SW 1271 (cell line): Measurements from ENCODE around the gene FAM47E.

Experiments
- DNase-seq, 2 experiments: peaks; one replicate each; lab custom pipeline; 2025; lab: John Stamatoyannopoulos, UW

The FAM47E gene

DNA sequence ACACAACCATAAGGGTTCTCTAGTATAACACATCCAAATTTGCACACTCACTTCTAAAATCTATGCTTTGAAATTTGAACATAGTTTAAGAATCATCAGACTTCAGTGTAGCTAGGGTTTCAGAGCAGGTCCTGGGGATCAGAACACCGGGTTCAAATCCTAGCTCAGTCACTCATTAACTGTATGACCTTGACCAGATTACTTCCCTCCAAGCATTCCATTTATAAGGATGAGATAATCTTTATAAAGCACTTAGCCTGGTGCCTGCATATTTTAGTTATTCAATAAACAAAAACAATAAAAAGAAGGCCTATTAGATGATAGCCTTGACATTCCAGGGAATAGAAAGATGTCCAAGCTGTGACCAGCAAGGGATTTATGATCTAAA is 50.2 kb downstream of the FAM47E start:
- DNase-seq: no peak

DNA sequence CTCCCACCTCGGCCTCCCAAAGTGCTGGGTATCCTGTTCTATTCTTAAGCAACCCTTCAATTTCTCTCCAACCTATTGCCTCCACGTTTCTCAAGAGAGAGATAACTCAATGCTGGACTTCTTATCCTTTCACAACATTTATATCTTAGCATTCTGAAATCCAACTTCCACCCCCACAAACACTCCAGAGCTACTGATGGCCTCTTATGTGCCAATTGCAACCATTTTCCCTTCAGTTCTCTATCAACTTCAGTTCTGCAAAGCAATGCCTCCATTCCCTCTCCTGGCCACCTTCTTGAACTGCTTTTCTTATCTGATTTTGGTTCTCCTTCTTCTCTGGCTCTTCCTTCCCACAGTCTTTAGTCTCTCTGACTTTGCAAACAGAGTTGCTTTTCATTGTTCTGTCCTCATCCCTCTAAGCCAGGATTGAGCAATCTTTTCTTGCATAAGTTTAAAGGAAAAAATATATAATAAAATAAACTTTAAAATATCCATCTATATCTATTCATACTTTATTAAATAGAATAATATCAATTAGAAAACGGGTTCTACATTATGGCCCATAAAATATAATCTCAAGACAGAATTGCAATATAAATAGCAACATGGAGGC is 51.4 kb downstream of the FAM47E start:
- peak in 1 of 2 experiments; percentile 1 for DNase-seq

DNA sequence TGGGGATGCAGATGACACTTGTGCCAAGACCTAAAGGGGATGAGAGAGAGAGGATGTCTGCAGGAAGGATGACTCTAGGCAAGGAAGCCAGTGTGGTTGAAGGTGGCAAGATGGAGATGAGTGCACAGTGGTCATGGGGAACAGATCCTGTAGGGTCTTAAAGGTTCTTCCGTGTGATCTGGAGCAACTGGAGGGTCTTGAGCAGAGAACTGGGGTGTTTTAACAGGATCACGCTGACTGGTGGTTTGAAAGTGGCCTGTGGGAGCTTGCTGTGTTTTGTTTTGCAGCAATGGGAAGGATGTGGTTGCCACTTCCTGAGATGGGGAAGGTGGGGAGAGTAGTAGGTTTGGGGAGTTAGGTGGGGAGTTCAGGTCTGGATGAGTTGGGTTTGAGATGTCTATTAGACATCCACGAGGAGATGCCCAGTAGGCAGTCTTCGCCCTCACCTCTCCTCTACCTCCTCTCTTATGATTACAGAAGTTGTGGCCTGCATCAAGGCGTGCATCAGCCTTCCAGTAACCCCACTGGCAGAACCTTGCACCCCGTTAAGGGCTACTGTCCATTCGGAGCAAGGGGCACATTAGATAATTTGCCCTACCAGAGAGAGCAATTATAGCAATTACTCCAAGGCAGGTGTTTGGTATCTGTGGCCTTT is 53.6 kb downstream of the FAM47E start:
- no peak for DNase-seq

DNA sequence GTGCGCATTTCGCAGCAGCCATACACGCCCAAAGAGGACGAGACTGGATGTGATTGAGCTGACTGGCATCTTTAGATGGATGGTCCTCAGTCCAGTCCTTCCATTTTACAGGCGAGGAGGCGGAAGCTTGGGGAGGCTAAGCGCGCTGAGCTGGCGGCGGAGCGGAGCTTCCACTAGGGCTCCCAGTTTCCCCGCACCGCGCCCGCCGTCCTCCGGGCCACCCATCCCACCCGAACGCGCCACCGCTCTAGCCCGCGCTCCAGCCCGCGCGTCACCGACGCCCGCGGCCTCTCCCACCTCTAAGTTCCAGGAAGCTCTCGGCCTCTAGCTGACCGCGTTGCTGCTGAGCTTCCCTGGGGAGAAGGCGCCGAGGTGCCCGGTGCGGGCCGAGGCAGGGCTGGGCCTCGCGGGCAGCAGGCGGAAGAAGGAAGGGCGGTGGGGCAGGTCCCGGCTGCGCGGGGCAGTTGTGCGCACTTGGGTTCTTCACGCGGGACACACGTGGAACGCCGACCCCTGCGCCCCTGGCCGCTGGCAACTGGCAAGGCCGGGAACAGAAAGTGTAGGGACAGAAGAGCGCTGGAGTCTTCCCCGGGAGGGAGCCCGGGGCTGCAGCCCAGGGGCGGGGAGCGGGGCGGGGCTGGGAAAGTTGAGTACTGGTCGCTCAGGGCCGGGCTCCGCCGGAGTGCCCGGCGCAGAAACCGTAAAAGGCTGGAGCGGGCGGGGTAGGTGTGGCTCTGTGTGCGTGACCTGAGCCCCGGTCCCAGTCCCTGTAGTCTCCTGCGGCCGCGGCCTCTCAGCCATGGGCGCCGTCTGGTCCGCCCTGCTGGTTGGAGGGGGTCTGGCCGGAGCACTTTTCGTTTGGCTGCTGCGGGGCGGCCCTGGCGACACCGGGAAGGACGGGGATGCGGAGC is 54.7 kb downstream of the FAM47E start, which contains the start of gene STBD1:
STBD1 (plus strand) TSS at position 763 of the 911 bp plus-strand sequence; CDS start at position 800, 37 bp downstream.
- DNase-seq: peak; percentile 5 to 59

GRCh38 chr4:76306882-76307659 is 55.5 kb downstream of the FAM47E start:
- DNase-seq: peak in 1 of 2 experiments; percentile 23

DNA sequence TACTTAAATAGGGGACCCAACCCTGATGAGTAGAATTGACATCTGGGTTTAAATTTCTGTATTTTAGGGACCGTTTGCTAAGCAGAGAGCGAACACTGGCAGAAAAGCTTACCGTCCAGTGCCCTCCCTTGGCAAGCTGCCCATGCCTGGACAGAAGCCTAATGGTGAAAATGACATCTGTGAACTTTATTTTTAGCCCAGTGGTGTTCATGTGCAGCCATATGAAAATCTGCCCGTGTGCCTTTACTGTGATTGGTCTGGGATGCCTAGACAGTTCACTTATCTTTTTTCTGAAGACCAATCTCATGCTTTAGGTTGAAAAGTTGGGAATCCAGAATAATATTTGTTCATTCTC is 56.1 kb downstream of the FAM47E start:
- DNase-seq: no peak

DNA sequence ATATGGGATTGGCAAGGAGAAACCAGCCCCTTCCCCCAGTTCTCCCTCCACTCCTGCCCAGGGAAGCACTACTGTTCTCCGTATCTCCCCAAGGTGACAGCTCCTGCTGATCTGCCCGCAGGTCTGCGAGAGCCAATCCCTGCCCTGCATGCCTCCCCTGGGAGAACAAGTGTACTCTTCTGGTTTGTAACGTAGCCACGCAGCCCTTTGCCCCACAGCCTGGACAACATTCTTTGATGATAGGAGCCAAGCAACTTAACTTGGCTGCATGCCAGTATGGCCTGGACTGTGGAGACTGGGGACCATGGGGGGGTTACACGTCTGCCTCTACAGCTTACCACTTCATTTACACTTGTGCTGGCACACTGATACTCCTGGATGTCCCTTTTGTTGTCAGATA is 57.0 kb downstream of the FAM47E start:
- DNase-seq: no peak

- no peak for DNase-seq
Measured at GRCh38 chr4:76309939-76310550, 58.5 kb downstream of the FAM47E start.

GRCh38 chr4:76310683-76311082 is 59.2 kb downstream of the FAM47E start:
- DNase-seq: no peak

DNA sequence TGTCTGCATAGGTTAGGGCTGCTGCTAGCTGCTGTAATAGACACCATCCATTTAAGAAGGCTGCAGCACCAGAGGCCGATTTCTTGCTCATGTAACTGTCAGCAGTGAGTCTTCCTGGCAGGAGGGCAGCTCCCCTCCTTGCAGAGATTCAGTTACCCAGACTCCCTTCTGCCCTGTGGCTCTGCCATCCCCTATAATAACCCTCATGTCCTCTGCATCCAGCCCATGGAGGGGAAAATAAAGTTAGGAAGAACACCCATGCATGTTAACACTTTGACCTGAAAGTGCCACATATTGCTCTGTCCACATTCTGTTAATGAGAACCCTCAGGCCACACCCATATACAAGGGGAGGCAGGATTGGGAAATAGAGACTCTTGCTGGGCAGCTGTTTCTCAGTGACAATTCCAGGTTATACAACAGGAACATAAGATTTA is 60.4 kb downstream of the FAM47E start:
- no peak for DNase-seq

DNA sequence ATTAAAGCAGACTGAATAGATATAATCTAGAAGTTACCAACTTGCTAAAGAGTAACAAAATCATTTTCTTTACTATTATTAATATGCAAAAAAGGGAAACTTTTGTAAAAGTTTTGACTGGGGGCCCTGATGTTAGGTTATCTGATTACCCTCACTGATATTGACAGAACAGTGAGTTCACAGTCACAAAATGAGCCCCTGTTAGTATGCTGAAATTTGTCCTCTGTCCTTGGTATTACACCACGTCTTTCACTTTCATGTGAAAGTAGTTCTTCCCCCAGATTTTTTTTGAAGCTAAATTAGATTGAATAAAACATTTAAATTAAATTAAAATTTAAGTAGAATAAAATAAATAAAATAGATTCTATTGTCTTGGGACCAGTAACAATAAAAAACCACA is 60.9 kb downstream of the FAM47E start:
- DNase-seq: no peak

GRCh38 chr4:76313547-76313946 is 62.0 kb downstream of the FAM47E start:
- DNase-seq: no peak

DNA sequence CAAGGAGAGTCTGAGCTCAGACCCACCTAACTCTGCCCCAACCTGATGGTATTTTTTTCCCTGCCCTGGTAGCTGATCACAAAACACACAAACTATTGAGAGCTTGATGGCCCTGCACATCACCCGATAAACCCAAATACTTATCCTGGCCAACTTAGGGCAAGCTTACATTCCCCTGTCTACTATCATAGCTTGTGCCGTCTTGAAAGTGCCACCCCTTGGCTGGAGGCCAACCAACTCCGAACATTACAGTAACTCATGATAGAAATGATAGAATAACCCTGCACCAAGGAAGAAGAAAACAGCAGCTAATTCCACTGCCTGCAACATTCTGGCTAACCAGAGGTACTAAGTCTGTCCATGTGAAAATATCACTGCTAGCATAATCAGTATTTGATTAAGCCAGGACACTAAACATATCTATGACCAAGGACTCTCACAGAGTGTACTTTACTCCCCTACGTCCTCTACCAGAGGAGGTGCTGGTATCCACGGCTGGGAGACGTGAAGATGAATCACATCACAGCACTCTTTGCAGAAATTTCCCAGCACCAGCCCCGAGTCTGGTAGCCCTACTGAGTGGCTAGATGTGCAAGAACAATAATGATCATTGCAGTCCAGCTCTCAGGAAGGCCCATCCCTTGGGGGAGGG is 63.9 kb downstream of the FAM47E start:
- no peak for DNase-seq

DNA sequence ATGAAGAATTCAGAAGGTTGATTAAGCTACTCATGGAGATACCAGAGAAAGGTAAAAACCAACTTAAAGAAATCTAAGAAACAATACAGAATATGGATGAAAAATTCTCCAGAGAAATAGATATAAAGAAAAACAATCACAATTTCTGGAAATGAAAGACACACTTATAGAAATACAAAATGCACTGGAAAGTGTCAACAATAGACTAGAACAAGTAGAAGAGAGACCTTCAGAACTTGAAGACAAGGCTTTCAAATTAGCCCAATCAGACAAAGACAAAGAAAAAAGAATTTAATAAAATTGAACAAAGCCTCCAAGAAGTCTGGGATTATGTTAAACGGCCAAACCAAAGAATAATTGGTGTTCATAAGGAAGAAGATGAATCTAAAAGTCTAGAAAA is 64.6 kb downstream of the FAM47E start:
- DNase-seq: no peak

DNA sequence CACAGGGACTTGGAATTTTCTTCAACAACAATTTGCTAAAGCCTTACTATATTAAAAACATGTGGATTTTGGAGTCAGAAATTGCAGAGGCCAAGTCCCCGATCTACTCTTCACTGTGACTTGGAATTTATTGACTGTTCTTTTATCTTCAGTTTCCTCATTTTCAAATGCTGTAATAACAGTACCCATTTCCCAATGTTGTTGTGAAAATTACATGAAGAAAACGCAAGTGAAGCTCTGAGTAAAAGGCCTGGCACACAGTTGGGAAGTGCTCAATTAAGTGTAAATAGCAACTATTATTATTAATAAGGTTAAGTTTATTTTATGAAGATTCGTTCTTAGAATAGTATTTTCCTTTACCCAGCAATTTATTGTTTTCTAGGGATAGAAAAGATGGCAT is 70.7 kb downstream of the FAM47E start:
- no peak for DNase-seq

DNA sequence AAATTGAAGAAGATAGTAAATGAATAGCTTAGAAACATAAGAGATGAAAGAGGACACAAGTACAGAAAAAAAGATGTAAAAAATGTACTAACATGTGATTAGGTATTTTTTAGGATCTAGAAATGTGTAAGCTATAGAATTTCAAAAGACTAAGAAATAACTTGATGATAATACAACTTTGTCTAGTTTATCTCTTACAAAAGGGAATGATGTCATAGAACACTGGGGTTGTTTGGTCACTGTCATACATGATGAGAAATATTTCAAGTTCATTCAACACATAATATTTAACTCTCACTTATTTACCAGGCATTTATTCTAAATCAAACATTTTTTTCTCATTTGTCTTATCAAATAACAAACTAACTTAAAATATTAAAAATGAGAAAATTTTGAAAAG is 73.6 kb downstream of the FAM47E start:
- DNase-seq: no peak

- DNase-seq: no peak
Measured at GRCh38 chr4:76326515-76326914, 75.0 kb downstream of the FAM47E start.
